ENCODE data around the gene CCDC122.
"Not testable (repeated sequence)": the region's sequence is repeated elsewhere in the genome, so short reads cannot be mapped to it uniquely, and the experiment has no call there.

CCDC122 gene

GRCh38 chr13:43877326-43877725 is 2.2 kb downstream of the CCDC122 start:
- DNase-seq (ENCODE audit: low spot score): no peak

- no peak for DNase-seq (ENCODE audit: low spot score)
These were observed 3.2 kb downstream of the CCDC122 start for GRCh38 chr13:43876366-43876765.

GRCh38 chr13:43874504-43875092 is 4.9 kb downstream of the CCDC122 start:
- peak; percentile 16 for DNase-seq (ENCODE audit: low spot score)

- no peak for DNase-seq (ENCODE audit: low spot score)
These were observed 7.4 kb downstream of the CCDC122 start for GRCh38 chr13:43872181-43872580.

- peak; percentile 44 for DNase-seq (ENCODE audit: low spot score)
These were observed 13.6 kb downstream of the CCDC122 start for GRCh38 chr13:43865892-43866291.

- no peak for DNase-seq (ENCODE audit: low spot score)
These were observed 14.6 kb downstream of the CCDC122 start for GRCh38 chr13:43864921-43865320.

GRCh38 chr13:43861863-43862262 is 17.7 kb downstream of the CCDC122 start:
- no peak for DNase-seq (ENCODE audit: low spot score)

GRCh38 chr13:43852923-43853404 is 26.6 kb downstream of the CCDC122 start:
- no peak for DNase-seq (ENCODE audit: low spot score)

- no peak for DNase-seq (ENCODE audit: low spot score)
These were observed 28.7 kb downstream of the CCDC122 start for GRCh38 chr13:43850873-43851272.

GRCh38 chr13:43848001-43848649 is 31.4 kb downstream of the CCDC122 start:
- peak; percentile 50 for DNase-seq (ENCODE audit: low spot score)

- peak; percentile 55 for DNase-seq (ENCODE audit: low spot score)
These were observed 32.9 kb downstream of the CCDC122 start for GRCh38 chr13:43846496-43847158.

GRCh38 chr13:43838909-43839308 is 40.6 kb downstream of the CCDC122 start:
- DNase-seq (ENCODE audit: low spot score): peak; percentile 74

- DNase-seq (ENCODE audit: low spot score): no peak
These were observed 43.8 kb downstream of the CCDC122 start for GRCh38 chr13:43835701-43836100.

- no peak for DNase-seq (ENCODE audit: low spot score)
These were observed 48.5 kb downstream of the CCDC122 start for GRCh38 chr13:43831088-43831487.

- peak; percentile 74 for DNase-seq (ENCODE audit: low spot score)
These were observed 49.1 kb downstream of the CCDC122 start for GRCh38 chr13:43830497-43830881.

- not testable (repeated sequence) for DNase-seq (ENCODE audit: low spot score)
These were observed 54.9 kb downstream of the CCDC122 start for GRCh38 chr13:43824656-43825055.

- DNase-seq (ENCODE audit: low spot score): no peak
These were observed 56.6 kb downstream of the CCDC122 start for GRCh38 chr13:43822969-43823368.

- DNase-seq (ENCODE audit: low spot score): no peak
These were observed 63.1 kb downstream of the CCDC122 start for GRCh38 chr13:43816401-43816889.

- peak; percentile 64 for DNase-seq (ENCODE audit: low spot score)
These were observed 64.3 kb downstream of the CCDC122 start for GRCh38 chr13:43815204-43815603.

GRCh38 chr13:43808676-43809075 is 70.9 kb downstream of the CCDC122 start:
- no peak for DNase-seq (ENCODE audit: low spot score)

- no peak for DNase-seq (ENCODE audit: low spot score)
These were observed 73.8 kb downstream of the CCDC122 start for GRCh38 chr13:43805681-43806128.

GRCh38 chr13:43805071-43805468 is 74.5 kb downstream of the CCDC122 start:
- peak; percentile 87 for DNase-seq (ENCODE audit: low spot score)

- peak; percentile 42 for DNase-seq (ENCODE audit: low spot score)
These were observed 75.0 kb downstream of the CCDC122 start for GRCh38 chr13:43804461-43805070.

All from AG08395 (cell line).